ENCODE results near the gene SLC35G6.
A peak's percentile ranks its signal among the peaks of the same experiment; 100 is the strongest.
"Not testable (repeated sequence)": the region's sequence is repeated elsewhere in the genome, so short reads cannot be mapped to it uniquely, and the experiment has no call there.

SLC35G6 gene

DNA sequence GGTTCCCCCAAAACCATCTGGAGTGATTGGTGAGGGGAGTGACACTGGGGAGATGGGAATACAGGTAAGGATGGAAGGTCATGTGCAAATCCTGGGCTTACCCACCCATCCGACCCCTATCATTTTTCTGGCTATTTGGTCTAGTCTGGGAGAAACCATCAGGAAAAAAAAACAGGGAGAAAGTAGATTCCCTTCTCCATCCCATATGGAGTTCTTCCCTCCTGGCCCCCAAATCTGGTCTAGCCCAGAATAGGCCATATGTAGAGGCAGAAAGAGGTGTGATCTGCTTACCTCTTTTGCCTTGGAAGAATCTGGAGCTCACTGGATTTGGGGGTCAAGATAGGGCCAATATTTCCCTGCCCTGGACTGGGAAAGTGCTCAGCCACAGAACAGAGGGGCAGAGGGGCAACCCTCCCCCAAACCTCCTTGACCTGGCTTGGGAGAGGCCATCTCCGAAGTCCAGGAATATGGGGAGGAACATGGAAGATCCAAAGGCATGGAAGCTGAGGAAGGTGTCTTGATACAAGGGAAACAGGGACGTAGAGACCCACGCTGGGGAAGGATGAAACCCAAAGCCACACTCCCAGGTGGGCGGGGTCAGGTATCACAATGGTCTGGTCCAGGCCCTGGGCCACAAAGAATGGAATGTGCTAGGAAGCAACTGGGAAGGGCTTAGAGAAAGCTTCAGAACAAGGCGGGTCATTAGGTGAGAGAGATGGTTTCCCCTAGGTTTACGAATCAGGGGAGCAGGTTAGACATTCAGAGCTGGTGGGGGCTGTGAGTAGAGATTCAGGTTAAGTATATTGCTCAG lies 20.2 kb upstream of the SLC35G6 start:
- DNase-seq (ENCODE audit: low read depth): no peak

DNA sequence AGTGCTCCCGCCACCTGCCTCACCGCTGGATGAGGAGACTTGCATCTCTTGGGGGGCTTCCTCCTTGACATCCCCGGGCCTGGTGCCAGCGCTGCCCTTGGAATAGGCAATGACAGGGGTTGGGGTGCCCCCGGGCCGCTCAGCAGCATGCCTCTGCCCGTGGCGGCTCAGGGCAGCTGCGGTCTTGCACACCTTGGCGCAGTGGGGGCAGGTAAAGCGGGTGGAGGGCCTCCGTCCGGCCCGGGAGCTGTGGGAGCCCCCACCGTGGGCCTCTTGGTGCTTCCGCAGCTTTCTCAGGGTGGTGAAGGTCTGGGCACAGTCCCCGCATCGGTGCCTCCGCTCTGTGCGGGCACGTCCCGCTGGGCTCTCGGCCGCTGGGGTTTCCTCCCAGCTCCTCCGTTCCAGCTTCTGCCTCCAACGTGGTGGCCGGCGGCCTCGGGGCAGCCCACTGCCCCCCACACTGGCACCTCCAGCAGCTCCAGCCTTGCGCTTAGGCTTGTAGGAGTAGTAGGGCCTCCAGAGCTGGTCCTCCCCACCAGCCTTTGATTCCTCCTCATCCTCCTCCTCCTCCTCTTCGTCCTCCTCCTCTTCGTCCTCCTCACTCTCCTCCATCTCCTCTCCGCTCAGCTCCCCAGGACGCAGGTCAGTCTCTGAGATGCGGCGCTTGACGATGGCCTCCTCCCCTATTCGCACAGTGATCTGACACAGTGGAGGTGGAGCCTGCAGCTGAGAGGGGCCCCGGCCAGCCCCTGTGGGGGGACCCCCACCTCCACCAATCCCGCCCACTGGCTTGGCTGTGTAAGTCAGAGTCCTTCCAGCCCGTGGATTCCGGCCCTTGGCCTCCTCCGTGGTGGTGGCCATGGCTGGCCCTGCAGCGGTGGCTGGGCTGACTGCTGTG lies 18.5 kb upstream of the SLC35G6 start:
- no peak for DNase-seq (ENCODE audit: low read depth)

DNA sequence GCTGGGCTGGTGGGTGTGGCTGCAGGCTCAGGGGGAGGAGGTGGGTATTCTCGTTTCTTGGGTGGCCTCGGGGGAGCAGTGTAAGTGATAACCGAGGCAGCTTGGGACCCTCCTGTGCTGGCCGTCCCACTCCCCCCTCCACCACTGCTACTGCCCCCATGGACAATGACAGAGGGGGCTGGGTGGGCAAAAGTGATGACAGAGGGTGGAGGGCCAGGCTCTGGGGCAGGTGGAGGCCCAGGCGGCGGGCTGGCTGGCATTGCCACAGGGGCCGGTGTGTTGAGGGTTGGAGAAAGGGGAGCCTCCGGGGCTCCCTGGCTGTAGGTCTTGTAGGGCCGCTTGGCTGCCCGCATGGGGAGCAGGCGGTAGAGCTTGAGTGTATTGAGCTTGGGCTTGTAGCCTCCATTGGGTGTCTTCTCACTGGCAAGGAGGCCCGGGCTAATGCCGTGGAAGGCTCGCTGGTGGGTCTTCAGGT lies 17.8 kb upstream of the SLC35G6 start:
- no peak for DNase-seq (ENCODE audit: low read depth)

DNA sequence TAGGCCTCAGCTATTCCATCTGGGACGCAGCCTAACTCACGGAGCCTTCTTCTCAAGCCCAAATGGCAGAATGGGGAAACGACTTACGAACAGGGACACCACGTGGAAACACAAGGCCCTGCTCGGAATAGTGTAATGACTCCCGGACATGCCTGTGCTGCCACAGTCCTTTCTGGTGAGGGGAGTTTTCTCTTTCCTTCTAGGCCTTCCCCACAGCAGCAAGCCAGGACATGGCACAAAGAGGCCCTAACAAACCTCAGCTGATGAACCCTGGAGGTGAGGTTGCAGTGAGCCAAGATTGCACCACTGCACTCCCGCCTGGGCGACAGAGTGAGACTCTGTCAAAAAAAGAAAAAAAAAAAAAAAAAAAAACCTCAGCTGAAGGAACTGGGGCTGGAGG lies 17.2 kb upstream of the SLC35G6 start:
- DNase-seq (ENCODE audit: low read depth): no peak

DNA sequence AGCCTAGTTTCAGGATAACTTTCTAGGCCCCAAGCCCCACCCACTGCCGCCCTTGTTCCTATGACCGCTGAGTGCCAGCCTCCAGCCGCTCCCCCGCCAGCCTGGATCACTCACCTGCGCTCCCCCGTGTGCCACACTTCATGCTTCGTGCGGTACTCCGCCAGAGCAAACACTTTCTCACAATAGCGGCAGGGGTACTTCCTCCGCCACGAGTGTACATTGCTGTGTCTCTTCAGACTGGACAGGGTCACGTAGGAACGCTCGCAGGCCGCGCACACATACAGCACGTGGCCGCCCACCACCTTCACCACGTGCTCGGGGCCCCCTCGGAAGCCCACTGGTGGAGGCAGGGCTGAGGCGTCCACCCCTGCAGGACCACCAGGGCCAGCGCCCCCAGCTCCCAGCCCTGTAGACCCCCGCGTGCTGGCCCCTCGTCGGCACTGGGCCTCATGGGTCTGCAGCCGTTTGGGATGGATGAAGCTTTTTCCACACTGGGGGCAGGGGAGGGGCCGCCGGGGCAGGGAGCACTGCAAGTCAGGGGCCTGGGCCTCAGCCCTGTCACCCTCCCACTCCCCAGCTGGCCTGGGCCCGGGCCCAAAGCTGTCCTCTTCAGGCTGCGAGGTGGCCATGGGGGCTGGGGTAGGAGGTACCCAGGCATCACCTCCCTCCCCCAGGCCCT lies 15.5 kb upstream of the SLC35G6 start:
- no peak for DNase-seq (ENCODE audit: low read depth)

DNA sequence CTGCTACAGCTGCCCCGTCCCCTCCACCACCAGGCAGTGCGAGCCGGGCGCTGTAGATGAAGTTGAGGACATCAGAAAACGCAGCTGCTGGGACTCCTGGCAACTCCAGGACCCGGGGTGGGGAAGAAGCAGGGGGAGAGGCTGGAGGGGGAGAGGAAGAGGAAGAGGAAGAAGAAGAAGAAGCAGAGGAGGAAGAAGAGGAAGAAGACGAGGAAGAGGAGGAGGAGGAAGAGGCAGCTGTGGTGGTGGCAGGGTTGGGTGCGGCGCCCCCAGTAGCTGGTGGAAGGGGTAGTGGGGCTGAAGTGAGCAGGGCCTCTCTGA lies 15.0 kb upstream of the SLC35G6 start:
- DNase-seq (ENCODE audit: low read depth): no peak

DNA sequence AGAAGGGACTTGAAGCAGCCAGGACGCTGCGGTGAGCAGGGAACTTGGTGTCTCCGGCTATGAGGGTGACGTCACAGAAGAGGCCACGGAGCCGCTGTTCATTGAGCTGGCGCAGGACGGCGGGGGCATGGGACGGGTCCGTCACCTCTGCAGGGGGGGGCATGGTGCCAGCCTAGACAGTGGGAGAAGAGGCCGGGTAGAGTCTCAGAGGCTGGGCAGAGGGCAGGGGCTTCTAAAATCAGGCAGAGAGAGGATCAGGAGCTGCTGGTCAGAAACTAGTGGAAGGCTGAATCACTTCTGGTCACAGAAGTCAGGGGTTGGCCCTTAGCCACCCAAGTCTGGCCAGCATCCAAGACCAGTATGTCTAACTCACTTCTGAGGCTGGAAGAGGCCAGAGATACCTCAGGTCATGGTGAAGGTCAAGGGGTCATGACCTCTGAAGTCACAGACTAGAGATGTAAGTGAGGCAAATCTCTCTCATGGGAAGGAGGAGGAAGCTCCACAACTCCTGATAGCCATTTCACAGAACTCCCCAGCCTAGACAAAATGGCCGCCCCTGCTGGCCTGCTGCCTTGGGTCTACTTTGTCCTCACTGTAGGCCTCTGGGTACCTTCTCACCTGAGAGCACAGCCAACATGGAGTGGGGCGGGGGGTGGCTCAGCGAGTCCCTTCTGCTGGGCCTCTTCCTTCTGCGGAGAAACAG lies 14.5 kb upstream of the SLC35G6 start:
- DNase-seq (ENCODE audit: low read depth): peak; percentile 46

DNA sequence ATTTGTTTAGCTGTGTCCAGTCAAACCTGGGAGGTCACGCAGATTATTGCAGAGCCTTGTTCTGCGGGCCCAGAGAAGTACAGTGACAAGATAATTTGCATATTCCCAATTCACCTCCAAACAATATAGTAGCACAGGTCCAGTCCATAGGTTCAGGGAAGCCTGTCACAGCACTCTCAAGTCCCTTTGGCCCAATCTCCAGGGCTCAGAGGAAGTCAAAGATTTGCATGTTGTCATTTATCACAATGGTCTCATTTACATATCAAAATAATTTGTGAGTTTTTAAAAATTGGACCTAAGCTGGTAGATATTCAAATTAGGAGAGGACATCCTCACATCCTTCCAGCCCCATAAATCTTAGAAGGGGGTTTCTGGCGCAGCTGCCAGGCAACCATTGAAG lies 13.7 kb upstream of the SLC35G6 start:
- no peak for DNase-seq (ENCODE audit: low read depth)

DNA sequence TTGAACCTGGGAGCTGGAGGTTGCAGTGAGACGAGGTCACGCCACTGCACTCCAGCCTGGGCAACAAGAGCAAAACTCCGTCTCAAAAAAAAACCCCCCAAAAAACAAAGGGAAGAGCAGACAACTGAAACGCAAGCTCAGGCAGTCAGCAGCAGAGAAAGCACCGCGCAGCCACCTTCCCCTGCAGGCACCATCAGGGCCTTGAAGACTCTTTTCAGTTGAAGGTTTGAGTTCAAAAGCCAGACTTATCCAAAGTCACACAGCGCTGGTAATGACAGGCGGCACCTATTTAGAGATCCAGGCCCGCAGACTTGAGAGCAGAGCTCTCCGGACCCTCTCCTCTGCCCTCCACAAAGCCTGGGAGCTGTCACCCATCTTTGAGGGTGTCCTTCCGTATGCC lies 13.0 kb upstream of the SLC35G6 start:
- DNase-seq (ENCODE audit: low read depth): no peak

DNA sequence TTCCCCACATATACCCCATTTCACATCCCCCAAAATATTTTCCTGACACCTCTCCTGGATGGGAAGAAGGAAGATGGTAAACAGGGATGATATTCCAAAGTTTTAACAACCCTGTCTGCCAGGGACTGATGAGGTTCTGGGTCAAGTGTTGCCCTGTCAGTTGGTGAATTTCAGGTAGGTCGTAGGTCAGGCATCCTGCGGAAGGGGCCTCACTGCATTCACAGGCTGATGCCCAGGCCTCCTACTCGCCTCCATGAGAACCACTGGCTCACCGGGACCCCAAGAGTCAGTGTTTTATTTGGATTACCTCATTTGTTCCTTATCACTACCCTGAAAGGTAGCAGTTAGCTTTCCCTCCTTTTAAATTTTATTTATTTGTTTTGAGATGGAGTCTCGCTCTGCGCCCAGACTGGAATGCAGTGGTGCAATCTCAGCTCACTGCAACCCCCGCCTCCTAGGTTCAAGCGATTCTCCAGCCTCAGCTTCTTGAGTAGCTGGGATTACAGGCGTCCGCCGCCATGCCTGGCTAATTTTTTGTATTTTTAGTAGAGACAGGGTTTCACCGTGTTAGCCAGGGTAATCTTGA lies 12.3 kb upstream of the SLC35G6 start:
- no peak for DNase-seq (ENCODE audit: low read depth)

DNA sequence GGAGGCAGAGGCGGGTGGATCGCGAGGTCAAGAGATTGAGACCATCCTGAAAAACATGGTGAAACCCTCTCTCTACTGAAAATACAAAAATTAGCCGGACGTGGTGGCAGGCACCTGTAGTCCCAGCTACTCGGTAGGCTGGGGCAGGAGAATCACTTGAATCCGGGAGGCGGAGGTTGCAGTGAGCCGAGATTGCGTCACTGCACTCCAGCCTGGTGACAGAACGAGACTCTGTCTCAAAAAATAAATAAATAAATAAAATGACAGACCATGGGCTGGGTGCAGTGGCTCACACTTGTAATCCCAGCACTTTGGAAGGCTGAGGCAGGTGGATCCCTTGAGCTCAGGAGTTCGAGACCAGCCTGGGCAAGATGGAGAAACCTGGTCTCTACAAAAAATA lies 11.4 kb upstream of the SLC35G6 start:
- not testable (repeated sequence) for DNase-seq (ENCODE audit: low read depth)

DNA sequence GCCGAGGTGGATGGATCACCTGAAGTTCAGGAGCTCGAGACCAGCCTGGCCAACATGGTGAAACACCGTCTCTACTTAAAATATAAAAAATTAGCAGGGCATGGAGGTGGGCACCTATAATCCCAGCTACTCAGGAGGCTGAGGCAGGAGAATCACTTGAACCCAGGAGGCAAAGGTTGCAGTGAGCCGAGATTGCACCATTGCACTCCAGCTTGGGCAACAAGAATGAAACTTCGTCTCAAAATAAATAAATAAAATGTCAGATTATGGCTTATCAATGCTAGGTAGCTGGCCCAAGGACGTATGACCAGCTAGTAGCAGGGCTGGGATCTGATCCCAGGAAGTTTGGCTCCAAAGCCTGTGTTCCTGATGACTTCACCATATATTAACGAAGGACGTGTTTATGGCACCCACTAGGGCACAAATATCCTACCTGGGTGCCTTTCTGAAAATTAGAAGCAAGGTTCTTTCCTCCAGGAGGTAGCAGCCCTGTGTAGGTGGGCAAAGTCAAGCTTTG lies 10.7 kb upstream of the SLC35G6 start:
- not testable (repeated sequence) for DNase-seq (ENCODE audit: low read depth)

DNA sequence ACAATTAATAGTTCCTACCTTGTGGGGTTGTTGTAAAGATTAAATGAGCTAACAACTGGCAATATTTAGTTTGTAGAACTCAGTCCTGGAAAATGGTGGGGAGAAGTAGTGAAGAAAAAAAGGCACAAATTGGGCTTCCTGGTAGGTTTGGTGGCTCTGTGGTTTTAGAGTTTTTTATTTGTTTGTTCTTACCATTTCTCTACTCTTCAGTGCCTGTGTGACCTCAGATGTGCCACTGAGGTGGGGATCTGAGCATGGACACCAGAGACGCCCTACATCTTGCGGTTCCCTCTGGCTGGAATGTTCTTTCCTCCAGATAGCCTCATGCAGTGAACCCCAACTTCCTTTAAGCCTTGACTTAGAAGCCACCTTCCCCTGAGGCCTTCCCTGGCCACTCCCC lies 9.5 kb upstream of the SLC35G6 start:
- DNase-seq (ENCODE audit: low read depth): no peak

DNA sequence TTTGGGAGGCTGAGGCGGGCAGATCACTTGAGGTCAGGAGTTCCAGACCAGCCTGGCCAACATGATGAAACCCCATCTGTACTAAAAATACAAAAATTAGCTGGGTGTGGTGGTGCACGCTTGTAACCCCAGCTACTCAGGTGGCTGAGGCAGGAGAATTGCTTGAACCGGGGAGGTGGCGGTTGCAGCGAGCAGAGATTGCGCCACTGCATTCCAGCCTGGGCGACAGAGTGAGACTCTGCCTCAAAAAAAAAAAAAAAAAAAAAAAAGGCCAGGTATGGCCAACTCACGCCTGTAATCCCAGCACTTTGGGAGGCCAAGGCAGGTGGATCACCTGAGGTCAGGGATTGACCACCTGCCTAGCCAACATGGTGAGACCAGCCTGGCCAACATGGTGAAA lies 6.5 kb upstream of the SLC35G6 start:
- not testable (repeated sequence) for DNase-seq (ENCODE audit: low read depth)

DNA sequence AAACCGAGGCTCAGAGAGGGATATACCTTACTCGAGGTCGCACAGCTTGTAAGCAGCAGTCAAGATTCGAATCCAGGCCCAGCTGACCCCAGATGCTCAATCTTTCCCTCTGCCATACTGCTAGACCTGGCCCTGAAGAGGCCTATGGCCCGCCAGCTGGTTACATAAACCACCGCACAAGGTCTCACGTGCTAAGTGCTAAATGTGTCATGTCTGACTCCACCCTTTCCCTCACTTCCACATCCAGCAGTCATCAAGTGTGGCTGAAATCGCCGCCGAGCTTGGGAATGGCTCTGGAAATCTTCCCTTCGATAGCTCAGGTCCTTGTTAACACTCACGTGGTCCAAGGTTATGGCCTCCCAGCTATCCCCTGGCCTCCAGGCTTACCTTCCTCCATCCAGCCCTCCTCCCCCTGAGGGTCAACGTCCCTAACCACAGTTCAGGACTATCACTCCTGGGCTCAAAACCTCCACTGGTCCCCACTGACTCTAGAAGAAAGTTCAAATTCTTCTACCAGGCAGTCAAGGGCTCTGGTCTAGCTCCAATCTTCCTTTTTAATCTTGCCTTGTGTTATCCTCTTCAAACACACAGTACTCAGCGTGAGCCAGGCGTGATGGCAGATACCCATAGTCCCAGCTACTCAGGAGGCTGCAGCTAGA lies 5.4 kb upstream of the SLC35G6 start:
- DNase-seq (ENCODE audit: low read depth): peak; percentile 37

DNA sequence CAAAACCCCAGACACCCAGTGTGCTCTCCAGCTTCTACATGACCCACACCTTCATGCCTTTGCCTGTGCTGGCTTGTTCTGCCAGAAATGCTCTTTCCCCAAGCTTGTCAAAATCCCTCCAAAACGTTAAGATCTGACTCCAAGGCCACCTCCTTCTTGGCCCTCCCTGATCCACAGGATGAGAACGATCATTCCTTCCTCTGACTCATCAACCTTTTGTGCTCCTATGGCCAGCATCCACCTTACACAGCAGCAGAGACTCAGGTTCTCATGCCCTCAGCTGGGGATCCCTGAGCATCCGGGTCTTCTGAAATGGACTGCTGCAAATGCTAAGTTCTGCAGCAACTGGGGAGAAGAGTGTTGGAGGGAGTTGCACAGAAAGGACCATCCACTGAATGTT lies 4.8 kb upstream of the SLC35G6 start:
- DNase-seq (ENCODE audit: low read depth): no peak

DNA sequence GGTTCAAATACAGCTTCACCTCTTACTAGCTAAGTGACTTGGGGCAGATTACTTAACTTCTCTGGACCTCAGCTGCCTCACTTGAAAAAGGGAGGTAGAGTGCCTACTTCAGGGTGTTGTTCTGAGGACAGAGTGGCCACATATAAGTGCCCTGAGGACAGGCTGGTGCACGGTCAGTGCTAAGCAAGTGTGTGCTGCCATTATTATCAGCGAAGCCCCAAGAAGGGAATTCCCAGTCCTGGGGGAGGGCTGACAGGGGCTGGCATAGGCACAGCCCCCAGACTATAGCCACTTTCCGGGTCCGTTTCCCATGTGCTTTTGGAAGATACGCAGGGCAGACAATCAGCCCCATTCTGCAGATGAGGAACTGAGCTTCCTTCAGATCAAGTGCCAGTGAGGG lies 4.3 kb upstream of the SLC35G6 start:
- no peak for DNase-seq (ENCODE audit: low read depth)

DNA sequence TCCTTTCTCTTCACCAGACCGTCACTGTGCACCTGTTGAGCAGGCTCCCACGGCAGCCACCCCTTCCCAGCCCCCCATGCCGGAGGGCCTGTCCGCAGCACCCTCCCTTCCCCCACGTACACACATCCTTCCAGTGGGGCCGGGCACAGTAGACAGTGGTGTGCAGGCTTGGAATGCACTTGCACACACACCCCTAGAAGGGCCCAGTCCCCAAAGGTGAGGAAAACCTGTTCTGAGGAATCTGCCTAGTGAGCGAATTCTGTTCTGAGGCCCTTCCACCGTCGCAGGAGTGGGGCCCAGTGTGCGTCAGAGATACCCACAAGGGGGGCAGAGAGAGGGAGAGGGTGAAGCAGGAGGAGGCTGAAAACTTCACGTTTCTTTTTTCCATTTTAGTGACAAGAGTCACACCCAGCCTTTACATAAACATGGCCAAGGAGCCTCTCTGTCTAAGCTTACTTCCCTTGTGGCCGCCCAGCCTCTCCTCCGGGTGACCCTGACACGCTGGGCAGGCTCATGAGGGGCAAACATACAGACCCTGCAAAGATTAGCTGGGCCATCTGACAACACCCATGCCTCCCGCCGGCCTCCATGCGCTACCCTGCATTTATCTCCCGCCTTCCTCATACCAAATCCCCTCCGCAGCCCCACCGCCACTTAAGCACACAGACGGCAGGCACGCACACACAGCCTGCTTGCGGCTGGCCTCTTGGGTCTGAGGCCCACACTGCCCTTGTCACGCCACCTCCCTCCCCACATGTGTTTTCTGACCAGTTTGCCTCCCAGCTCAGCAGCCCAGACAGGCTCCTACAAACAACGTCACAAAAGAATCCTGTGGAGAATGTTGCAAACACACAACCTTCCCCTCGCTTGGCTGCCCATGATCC lies 3.6 kb upstream of the SLC35G6 start:
- peak; percentile 94 for DNase-seq (ENCODE audit: low read depth)

DNA sequence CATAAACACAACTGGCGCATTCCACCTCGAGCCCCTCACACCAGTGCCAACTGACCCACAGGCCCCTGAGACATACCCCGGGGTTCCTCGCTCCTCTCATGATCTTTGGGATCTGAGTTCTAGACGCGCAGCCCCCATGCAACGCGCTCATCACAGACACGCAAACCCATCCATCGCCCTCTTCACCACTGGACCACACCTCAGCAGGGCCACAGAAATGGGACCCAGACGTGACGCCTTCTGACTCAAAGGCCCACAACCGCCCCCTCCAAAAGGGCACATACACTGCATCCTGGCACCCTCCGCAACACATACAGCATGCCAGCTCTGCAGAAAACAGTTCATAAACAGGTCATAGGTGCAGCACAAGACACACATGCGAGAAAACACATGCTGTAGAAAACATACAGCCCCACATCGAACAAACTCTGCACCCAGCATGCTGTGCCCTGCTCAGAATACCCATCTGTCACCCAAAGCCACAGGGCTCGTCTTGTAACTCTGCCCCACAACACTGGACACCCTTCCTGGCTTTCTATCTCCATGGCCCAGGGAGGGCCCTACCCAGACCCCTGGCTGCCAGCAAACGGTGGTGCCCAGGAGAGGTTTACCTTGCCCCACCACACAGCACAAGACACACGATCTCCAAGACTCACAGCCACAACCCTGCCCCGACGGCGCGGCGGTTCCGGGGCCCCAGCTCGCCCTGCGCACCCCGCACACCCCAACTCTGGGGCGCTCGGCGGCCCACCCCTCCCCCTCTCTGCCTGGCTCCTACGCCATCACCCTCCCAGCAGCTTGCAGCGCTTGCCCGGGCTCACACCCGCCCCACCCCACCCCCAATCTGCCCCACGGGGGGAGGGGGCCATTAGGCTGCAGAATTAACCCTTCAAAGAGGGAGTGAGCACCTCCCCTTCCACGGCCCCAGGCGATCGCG lies 2.7 kb upstream of the SLC35G6 start:
- DNase-seq (ENCODE audit: low read depth): peak; percentile 60
